Natural killer cell treated with Interleukin-12 subunit alpha and Interleukin-12 subunit beta and Interleukin-15 and Interleukin-18, amount 100 ng/mL, for 72 hours (primary cell): ENCODE results near the gene FRMD6. TPM values are rescaled to one million over a fixed set of nuclear protein-coding genes. Genes with fewer than 3 reads are reported as not detected.
"Not testable (repeated sequence)": the region's sequence is repeated elsewhere in the genome, so short reads cannot be mapped to it uniquely, and the experiment has no call there.

ENCODE experiments used
- ATAC-seq, 2 donors: fragments of 150-1000 bp; cut with Tn5 transposase in 1 of 2; sonication (Bioruptor Pico), chemical (Tn5 transposase) in 1 of 2; 2 replicates each; pipeline ENCODE4 v1.10.0; 2021
- DNase-seq: peaks from one replicate; pipeline ENCODE4 v3.0.0; 2022; ENCODE audit warnings: low spot score
- H3K27ac Mint-ChIP-seq, 2 donors: 1 replicate in 1 of 2; 2 replicates in 1 of 2; pipeline ENCODE4 v1.8.0; 2022; ENCODE audit warnings: mixed read lengths in 2 of 2, mild to moderate bottlenecking in 1 of 2, moderate library complexity in 1 of 2
- H3K27me3 Mint-ChIP-seq, 2 donors: 1 replicate in 1 of 2; 2 replicates in 1 of 2; pipeline ENCODE4 v1.8.0; 2022; ENCODE audit warnings: mixed read lengths in 2 of 2
- H3K36me3 Mint-ChIP-seq: one replicate; pipeline ENCODE4 v1.8.0; 2022; ENCODE audit warnings: mixed read lengths
- H3K4me1 Mint-ChIP-seq, 2 donors: 1 replicate in 1 of 2; 2 replicates in 1 of 2; pipeline ENCODE4 v1.8.0; 2022; ENCODE audit warnings: low read depth in 2 of 2, mixed read lengths in 2 of 2, mild to moderate bottlenecking in 1 of 2
- H3K4me3 Mint-ChIP-seq: one replicate; pipeline ENCODE4 v1.8.0; 2022; ENCODE audit warnings: mixed read lengths
- H3K9me3 Mint-ChIP-seq: 2 replicates; pipeline ENCODE4 v1.8.0; 2022; ENCODE audit warnings: mixed read lengths
- total RNA-seq, 2 donors: library from RNA; stranded (reverse); gene quantifications; one replicate each; pipeline ENCODE4 v1.2.3, GENCODE V29; 2022

Gene FRMD6
- total RNA-seq, 2 donors from 2014 or later, result 2.5 to 3.0 TPM

DNA sequence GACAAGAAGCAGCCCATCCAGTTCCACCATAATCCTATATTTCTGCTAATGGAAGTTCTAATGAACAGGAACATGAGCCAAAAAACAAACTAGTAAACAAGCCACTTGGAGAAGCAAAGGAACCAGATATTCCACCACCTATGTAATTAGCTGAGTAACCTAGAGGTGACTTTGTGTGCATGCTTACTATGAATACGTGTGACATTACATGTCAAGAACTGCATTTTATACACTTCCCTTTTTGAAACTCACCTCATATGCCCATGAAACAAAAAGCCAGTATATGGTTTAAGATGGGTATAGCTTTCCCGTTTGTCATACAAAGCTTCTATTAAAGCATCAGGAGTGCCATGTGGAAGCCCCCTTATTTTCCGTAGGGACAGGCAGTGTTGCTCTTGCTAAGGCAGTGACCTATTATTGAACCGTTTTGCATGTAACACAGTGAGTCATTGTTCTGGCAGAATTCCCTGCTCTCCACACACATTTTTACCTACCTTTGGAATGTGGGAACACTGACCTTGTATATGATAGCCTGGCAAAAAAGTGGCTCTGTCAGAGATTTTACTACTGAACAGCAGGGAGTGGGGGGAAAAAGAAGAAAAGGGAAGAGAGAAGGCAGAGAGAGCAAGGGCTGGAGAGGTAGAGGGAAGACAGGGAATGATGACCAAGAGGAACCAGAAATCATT, 34.8 kb upstream of the FRMD6 start:
- Mint-ChIP-seq H3K27me3 (peaks cover 31 to 37% of the 10 kb centered on the region in 2 donors), H3K36me3 (no peaks in the 10 kb centered on the region), H3K9me3 (no peaks in the 10 kb centered on the region), H3K4me3 (no peak overlapping the region), H3K27ac (no peak overlapping the region), H3K4me1 (no peaks in the 10 kb centered on the region)
- ATAC-seq (no peak), DNase-seq (no peak)

DNA sequence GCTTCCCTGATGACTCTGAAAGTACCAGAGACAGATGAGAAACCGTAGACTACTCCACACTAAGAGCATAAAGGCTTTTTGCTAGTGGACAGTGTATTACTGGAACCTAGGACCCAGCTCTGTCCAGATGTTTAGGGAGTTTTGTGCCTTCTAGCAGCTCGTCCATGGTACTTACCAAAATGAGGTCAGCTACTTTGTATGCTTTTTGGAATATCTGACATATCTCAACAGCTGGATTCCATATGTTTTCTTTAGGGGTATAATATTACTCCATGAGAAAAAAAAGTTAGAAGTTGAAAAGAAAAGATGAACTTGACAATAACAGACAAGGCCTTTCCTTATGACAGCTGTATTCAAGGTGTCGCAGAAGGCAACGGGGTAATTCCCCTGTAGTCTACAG, 32.1 kb upstream of the FRMD6 start:
- Mint-ChIP-seq H3K27me3 (peaks cover 25 to 26% of the 10 kb centered on the region in 2 donors), H3K4me1 (no peaks in the 10 kb centered on the region), H3K27ac (no peak overlapping the region), H3K36me3 (no peaks in the 10 kb centered on the region), H3K9me3 (peaks cover 4% of the 10 kb centered on the region), H3K4me3 (no peak overlapping the region)
- DNase-seq, result no peak
- no peak for ATAC-seq

DNA sequence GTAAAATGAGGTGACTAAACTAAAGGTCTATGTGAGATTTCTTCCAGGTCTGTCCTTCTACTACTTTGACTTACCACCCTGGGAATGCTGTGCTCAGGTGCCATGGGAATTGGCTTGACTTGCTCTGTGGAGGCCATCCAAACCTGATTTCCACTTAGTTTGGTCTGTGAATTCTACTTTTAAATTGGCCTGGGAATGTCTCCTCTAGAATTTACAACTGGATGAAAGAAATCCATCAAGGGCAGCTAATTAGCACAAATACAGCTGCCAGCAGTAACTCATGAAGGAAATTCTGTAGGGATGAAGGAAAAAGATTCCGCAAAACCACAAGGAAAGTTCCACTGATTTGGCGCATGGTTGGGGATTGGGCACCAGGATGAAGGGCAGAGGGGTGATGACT, 31.7 kb upstream of the FRMD6 start:
- ATAC-seq (no peak), DNase-seq (no peak)
- Mint-ChIP-seq H3K9me3 (peaks cover 4% of the 10 kb centered on the region), H3K4me3 (no peak overlapping the region), H3K4me1 (no peaks in the 10 kb centered on the region), H3K36me3 (no peaks in the 10 kb centered on the region), H3K27me3 (peaks cover 25 to 26% of the 10 kb centered on the region in 2 donors), H3K27ac (no peak overlapping the region)

DNA sequence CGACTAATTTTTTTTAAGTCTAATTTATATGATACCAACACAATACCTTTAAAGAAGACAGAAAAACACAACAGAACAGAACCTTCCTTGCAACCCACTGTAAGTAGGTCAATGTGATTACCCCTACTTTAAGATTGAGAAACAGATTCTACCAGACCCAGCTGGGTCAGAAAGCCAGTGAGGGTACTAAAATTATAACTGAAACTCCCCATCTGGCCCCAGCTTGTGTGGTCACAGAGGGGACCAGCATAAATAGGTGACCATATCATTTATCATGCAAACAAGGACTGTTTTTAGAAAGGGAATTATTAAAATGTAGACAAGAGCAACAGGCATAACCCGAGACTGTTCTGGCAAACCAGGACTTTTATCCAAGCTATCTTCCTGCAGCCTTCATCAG, 30.1 kb upstream of the FRMD6 start:
- DNase-seq, result no peak
- Mint-ChIP-seq H3K36me3 (no peaks in the 10 kb centered on the region), H3K9me3 (peaks cover 4% of the 10 kb centered on the region), H3K4me3 (no peak overlapping the region), H3K4me1 (no peaks in the 10 kb centered on the region), H3K27ac (no peak overlapping the region), H3K27me3 (peaks cover 18 to 20% of the 10 kb centered on the region in 2 donors)
- no peak for ATAC-seq

DNA sequence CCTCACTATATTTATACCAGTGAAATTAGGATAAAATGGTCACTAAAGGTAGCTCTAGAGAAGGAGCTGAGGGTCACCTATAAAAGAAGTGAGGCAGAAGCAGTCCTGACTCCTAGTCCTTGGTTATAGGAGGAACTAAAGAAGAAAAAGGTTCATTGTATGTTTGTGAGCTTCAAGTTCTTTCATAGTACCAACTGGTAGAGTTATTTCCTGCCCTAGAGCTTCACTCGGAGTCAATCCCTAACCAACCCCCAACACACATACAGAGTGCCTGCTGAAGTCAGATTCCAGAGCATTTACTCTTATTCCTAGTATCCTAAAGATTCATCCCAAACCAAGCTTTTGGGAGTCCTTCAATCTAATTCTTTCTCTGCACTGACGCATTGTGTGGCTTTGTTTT, 29.3 kb upstream of the FRMD6 start:
- ATAC-seq (no peak), DNase-seq (no peak)
- Mint-ChIP-seq H3K4me3 (no peak overlapping the region), H3K36me3 (no peaks in the 10 kb centered on the region), H3K4me1 (no peaks in the 10 kb centered on the region), H3K27me3 (peaks cover 14 to 16% of the 10 kb centered on the region in 2 donors), H3K27ac (no peak overlapping the region), H3K9me3 (peaks cover 4% of the 10 kb centered on the region)

DNA sequence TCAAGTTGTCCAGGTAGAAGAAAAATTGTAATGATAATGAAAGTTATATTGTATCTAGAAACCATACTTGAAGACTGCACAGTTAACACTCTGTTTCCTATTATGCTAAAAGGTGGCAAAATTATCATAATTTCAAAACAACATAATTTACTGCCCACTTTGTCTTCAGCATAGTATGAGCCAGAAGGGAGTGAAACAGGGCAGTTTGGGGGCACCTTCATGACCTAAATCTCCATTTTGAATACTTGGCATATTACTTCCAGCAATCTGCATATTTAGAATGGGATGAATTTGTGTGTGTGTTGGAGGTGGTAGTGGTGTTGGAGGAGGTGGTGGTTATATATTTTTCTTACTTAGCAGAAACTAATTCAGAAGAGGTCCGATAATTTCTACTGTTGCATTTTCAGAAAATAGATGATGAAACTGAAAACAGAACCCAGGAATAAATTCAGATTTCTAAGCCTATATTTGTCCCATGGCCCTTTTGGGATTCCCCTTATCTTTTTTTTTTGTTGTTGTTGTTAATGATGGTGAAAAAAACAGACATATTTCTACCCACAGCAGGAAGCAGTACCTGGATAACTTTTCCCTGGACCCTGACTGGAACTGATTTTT, 26.6 kb upstream of the FRMD6 start:
- H3K9me3 Mint-ChIP-seq, result peaks cover 4% of the 10 kb centered on the region
- no peak for DNase-seq
- ATAC-seq, result no peak
- H3K4me3 Mint-ChIP-seq, result no peak overlapping the region
- no peaks in the 10 kb centered on the region for H3K36me3 Mint-ChIP-seq
- peaks cover 7 to 9% of the 10 kb centered on the region in 2 donors for H3K27me3 Mint-ChIP-seq
- H3K4me1 Mint-ChIP-seq, result peaks cover 0 to 3% of the 10 kb centered on the region in 2 donors
- no peak overlapping the region for H3K27ac Mint-ChIP-seq

DNA sequence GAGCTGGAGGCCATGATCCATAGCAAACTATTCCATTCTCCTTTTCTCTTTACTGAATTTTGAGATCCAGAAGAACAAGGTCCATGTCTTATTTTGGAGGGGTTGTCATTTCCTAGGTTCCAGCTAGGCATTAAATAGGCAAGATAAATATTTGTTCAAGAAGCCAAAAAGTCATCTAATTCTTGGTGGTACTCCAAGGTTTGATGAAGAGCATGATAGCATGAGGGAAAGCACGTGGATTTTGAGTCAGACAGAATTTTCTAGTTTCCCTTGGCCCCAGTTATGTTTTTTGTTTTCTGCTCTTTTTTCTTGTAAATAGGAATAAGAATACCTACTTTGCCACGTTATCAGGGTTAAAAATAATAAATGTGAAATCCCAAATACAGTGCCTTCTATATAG, 25.5 kb upstream of the FRMD6 start:
- DNase-seq, result no peak
- H3K36me3 Mint-ChIP-seq, result no peaks in the 10 kb centered on the region
- H3K27me3 Mint-ChIP-seq, result peaks cover 9 to 10% of the 10 kb centered on the region in 2 donors
- H3K4me1 Mint-ChIP-seq, result peaks cover 0 to 3% of the 10 kb centered on the region in 2 donors
- no peak overlapping the region for H3K4me3 Mint-ChIP-seq
- peaks cover 4% of the 10 kb centered on the region for H3K9me3 Mint-ChIP-seq
- no peak for ATAC-seq
- no peak overlapping the region for H3K27ac Mint-ChIP-seq

DNA sequence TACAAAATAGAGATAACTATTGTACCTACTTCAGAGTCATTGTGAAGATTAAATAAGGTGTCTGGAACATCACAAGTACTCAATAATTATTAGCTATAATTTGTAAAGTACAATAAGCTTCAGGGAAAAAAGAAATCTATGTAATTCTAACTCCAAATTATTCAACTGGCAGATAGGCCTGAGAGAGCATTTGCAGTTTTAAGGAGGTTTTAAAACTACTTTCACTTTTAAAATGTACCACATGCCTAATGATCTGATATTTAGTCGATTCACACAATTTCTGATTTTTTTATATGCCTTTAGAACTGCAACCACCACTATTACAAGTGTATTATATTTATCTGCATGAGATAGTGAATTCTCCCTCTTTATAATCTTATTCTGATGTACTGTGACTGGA, 24.9 kb upstream of the FRMD6 start:
- H3K9me3 Mint-ChIP-seq, result peaks cover 4% of the 10 kb centered on the region
- H3K27ac Mint-ChIP-seq, result no peak overlapping the region
- no peak overlapping the region for H3K4me3 Mint-ChIP-seq

DNA sequence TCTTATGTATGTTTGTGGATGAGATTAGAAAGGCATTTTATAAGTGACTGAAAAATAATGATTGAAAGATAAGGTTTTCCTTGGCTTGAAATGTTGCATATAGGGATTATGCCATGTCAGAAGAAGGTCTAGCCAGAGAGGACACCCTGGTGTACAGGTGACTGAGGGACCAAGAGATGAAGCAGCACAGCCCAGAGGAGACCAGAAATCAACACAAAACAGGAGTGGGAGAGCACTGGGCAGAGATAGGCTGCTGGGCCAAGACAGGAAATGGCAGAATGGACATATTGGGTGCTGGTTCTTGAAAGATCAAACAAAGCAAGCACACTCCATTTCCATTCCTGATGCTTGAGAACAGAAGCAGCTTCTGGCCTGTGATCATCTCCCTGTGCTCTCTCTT, 24.4 kb upstream of the FRMD6 start:
- H3K4me3 Mint-ChIP-seq, result no peak overlapping the region
- H3K9me3 Mint-ChIP-seq, result peaks cover 4% of the 10 kb centered on the region
- H3K36me3 Mint-ChIP-seq, result no peaks in the 10 kb centered on the region
- no peak overlapping the region for H3K27ac Mint-ChIP-seq
- peaks cover 15 to 17% of the 10 kb centered on the region in 2 donors for H3K27me3 Mint-ChIP-seq
- ATAC-seq (no peak), DNase-seq (no peak)
- peaks cover 0 to 3% of the 10 kb centered on the region in 2 donors for H3K4me1 Mint-ChIP-seq

More for the DNA sequence above, 24.9 kb upstream of the FRMD6 start:
- Mint-ChIP-seq H3K27me3 (peaks cover 13 to 16% of the 10 kb centered on the region in 2 donors), H3K36me3 (no peaks in the 10 kb centered on the region), H3K4me1 (peaks cover 0 to 3% of the 10 kb centered on the region in 2 donors)
- no peak for ATAC-seq
- DNase-seq, result no peak

DNA sequence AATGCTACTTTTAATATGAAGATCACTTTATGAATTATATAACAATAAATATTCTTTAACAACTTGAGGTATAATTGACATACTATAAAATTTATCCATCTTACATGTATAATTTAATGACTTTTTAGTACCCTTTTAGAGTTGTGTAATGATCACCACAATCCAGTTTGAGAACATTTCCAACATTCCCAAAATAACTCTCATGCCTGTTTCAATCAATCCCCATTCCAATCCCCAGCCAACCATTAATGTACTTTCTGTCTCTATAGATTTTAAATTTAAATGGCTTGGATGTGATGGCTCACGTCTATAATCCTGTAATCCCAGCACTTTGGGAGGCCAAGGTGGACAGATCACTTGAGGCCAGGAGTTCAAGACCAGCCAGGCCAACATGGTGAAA, 23.5 kb upstream of the FRMD6 start:
- Mint-ChIP-seq H3K9me3 (peaks cover 4% of the 10 kb centered on the region), H3K27me3 (peaks cover 17 to 18% of the 10 kb centered on the region in 2 donors), H3K27ac (no peak overlapping the region), H3K4me1 (peaks cover 0 to 3% of the 10 kb centered on the region in 2 donors), H3K4me3 (no peak overlapping the region), H3K36me3 (no peaks in the 10 kb centered on the region)
- ATAC-seq (no peak), DNase-seq (no peak)

DNA sequence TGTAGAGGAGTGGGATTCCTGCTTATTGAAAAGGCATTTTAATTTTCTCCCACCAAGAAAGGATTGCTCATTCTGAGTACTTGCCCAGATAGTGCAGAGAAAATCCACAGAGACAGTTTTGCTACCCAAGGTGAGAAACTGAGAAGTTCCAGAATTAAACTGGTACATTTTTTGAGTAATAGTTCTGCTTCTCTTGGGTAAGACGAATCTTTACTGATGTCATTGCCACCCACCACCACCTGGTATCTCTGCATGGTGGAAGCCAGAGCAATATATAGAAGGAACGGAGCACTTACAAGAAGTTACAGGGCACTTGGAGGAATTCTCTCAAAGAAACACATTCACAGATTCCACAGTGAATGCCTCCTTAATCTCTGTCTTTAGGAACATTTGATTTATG, 20.7 kb upstream of the FRMD6 start:
- H3K27me3 Mint-ChIP-seq, result peaks cover 13 to 16% of the 10 kb centered on the region in 2 donors
- H3K9me3 Mint-ChIP-seq, result no peaks in the 10 kb centered on the region
- no peaks in the 10 kb centered on the region for H3K36me3 Mint-ChIP-seq
- peaks cover 0 to 3% of the 10 kb centered on the region in 2 donors for H3K4me1 Mint-ChIP-seq
- DNase-seq (no peak), ATAC-seq (peak in 1 of 2 donors; percentile 44)
- H3K4me3 Mint-ChIP-seq, result no peak overlapping the region
- H3K27ac Mint-ChIP-seq, result no peak overlapping the region

DNA sequence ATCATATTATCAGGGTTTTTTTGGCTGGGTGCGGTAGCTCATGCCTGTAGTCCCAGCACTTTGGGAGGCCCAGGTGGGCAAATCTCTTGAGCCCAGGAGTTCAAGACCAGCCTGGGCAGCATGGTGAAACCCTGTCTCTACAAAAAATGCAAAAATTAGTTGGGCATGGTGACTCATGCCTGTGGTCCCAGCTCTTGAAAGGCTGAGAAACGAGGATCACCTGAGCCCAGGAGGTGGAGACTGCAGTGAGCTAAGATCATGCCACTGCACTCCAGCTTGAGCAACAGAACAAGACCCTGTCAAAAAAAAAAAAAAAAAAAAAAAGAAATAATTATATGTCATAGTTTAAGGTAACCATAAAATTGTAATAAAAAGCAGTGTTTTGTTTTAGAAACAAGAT, 18.4 kb upstream of the FRMD6 start:
- not testable (repeated sequence) for H3K4me3 Mint-ChIP-seq

DNA sequence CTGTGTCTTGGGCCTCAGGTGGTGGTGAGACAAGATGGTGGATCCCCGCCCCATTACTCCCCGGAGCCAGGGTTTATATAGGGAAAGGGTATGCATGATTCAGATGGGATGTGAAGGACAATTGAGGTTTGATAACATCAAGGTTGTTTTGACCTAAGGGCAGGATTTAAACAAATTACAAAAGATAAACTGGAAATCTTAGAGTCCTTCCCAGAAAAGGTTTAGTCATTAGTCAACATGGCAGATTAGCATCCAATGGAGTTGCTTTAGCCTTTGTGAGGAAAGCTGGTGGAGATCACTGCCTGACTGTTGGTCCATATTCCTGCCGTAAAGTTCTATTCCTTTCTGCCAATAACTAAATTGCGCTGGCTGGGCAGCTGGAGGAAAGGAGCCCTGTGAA, 15.6 kb upstream of the FRMD6 start:
- no peak for ATAC-seq

More for the DNA sequence above, 18.4 kb upstream of the FRMD6 start:
- DNase-seq, H3K9me3 Mint-ChIP-seq, ATAC-seq, H3K36me3 Mint-ChIP-seq, H3K4me1 Mint-ChIP-seq, H3K27ac Mint-ChIP-seq: not testable (repeated sequence)
- H3K27me3 Mint-ChIP-seq, result peaks cover 23 to 33% of the 10 kb centered on the region in 2 donors

DNA sequence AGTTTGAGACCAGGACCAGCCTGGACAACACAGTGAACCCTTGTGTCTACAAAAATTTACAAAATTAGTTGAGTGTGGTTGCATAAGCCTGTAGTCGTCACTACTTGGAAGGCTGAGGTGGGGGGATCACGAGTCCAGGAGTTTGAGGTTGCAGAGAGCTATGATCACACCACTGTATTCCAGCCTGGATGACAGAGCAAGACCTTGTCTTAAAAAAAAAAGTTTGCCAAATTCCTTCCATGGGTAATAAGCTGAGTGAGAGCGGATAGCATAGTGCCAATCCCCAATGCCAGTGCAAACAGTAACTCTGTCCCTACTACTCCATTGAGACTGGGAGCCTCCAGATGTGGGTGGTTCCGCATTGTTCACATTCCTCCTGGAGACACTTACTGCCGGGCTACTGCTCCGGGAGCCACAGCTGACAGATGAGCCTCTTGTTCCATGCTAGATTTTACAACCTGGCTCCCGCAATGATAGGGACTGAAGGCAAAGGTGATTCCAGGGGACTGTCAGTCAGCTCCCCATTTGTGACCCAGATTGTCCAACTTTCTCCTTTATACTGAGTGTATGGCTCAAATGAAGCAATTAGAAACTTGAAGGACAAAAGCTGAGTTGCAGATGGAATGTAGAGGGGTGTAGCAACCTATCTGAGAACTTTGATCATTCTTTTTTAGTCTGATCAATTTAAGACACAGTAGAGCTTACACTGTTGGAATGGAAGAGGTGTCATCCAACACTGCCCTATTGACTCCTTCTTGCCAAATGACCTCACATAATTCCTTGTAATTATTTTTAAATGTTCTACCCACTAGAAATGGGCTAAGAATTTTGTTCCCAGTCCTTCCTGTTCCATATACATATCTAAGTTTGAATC, 13.4 kb upstream of the FRMD6 start:
- no peak overlapping the region for H3K27ac Mint-ChIP-seq
- no peak for DNase-seq
- ATAC-seq, result no peak
- H3K4me1 Mint-ChIP-seq, result no peaks in the 10 kb centered on the region
- no peak overlapping the region for H3K4me3 Mint-ChIP-seq
- H3K9me3 Mint-ChIP-seq, result no peaks in the 10 kb centered on the region
- H3K36me3 Mint-ChIP-seq, result no peaks in the 10 kb centered on the region
- H3K27me3 Mint-ChIP-seq, result peaks cover 19 to 28% of the 10 kb centered on the region in 2 donors

More for the DNA sequence above, 15.6 kb upstream of the FRMD6 start:
- H3K27me3 Mint-ChIP-seq, result peaks cover 25 to 36% of the 10 kb centered on the region in 2 donors
- no peak overlapping the region for H3K4me3 Mint-ChIP-seq
- DNase-seq, result no peak
- no peaks in the 10 kb centered on the region for H3K9me3 Mint-ChIP-seq
- no peaks in the 10 kb centered on the region for H3K4me1 Mint-ChIP-seq
- H3K36me3 Mint-ChIP-seq, result no peaks in the 10 kb centered on the region
- no peak overlapping the region for H3K27ac Mint-ChIP-seq
